GM19099 (cell line): ENCODE measurements around the gene KRT76.

ENCODE experiments used
- POLR2A ChIP-seq: IDR thresholded peaks from 3 replicates; pipeline ENCODE4 v1.6.1; 2011; ENCODE audit warnings: low read depth; ENCODE audit not compliant: insufficient read length; ENCODE audit errors: extremely low read depth

The KRT76 gene

DNA sequence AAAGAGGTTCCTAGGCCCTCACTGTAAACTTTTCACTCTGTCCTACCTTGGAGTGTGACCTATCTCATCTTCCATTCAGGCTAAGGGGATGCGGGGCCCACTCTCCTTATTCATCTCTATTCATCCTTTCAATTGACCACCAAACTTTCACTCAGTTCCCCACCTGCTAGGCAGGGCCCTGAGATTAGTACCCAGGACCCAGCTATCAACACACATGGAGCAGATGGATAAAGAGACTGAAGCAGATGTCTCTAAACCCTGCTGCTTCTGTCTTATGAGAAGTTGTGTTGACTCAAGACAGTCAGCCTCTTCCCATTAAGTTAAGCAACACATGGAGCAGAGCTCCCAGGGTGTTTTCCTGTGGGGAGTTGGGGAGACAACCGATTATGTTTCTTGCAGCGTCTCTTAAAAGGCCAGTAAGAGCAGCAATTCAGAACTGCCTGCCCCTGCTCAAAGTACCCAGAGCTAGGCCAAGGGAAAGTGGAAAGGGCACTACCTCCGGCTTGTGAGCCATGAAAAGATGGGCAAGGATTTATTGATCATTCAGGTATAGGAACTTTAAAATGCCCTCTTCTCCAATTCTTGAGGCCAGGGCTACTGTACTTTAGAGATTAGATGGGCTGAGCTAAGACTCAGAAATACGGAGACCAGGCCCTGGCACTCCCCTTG lies 10.7 kb downstream of the KRT76 start:
- no peak for TF ChIP-seq POLR2A

DNA sequence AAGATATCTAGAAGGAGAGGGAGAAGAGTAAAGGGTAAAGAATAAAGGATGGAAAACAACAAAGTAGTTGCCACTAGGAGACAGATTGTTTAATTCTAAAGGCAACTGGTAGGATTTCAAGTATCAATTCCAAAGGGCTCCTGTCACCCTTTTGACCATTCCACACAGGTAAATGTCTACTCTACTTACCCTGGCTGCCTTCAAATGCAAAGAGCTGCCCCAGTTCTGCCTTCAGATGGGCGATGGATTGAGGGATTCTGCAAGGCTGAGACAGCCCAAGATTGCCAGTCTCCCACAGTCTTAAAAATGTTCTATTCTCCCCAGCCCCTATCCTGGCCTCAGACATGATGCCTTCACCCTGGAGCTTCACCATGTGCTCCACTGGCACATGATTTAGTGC lies 11.4 kb downstream of the KRT76 start:
- TF ChIP-seq POLR2A = no peak

DNA sequence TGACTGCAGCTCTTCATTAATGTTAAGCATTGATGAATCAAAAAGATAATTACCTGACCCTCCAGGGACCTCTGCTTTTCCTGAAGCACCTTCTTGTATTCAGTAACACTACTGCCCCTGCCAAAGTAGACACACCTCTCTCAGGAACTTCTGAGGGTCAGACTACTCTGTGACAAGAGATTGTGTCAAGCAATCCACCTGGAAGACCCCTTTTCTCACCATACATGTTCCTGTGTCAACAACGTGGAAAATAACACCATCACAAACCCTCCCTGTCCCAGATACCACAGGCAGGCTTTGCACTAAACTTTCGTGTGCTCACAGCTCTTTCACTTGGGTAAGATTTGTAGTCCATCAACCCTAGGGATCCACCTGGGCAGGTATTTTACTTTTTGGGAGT lies 13.2 kb downstream of the KRT76 start:
- no peak for TF ChIP-seq POLR2A

DNA sequence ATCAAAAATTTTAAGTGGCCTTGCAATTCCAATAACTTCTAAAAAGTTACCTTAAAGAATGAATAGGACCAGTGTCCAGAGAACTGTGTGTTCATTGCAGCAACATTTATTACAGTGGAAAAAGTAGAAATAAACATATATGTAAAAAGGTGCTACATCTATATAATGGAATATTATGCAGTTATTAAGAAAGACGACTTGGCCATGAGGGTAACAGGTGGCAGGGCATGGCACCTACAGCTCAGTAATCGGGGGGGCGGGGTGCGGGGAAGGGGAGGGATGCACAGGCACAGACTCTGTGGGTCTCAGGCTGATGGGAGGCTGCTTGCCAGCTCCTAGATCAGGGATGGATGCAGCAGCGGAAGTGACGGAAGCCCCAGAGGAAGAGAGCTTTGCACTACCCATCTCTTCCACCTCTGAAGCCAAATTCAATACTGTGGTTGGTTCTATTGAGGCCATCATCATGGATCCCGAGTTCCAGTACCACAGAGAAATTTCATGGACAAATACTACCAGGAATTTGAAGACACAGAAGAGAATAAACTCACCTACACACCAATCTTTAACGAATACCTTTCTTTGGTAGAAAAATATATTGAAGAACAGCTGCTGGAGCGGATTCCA lies 14.0 kb downstream of the KRT76 start:
- TF ChIP-seq POLR2A = no peak

DNA sequence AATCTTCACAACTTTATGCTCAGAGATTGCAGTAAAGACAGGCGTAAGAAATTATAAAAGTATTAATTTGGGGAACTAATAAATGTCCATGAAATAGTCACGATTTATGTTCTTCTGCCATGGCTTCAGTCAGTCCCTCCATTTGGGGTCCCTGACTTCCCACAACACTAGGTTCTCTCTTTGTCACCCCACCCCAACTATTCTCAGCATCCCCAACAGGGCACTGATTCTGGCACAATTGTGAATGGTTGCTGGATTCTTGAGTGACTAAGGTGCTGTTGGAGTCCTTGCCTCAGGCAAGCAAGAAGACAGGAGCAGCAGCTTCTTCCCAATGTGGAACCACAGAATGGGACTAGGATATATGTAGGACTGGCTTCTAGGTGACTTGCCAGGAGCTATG lies 15.3 kb downstream of the KRT76 start:
- TF ChIP-seq POLR2A = no peak

DNA sequence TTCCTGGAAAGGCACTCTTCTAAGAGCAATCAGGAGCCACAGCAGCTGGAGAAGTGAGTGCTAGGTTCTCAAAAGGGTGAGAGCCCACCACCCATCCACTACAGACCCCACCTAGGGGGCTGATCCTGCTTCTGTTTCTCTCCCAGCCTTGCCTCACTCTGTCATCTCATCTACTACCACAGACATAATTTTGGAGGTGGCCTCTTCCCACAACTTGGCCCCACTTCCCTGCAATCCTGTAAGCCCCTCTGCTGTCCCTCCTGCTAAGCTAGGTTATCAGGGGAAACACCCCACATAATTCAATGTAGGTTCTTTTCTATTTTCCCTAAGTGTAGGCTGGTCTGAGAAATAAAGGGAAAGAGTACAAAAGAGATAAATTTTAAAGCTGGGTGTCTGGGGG lies 16.5 kb downstream of the KRT76 start:
- no peak for TF ChIP-seq POLR2A

DNA sequence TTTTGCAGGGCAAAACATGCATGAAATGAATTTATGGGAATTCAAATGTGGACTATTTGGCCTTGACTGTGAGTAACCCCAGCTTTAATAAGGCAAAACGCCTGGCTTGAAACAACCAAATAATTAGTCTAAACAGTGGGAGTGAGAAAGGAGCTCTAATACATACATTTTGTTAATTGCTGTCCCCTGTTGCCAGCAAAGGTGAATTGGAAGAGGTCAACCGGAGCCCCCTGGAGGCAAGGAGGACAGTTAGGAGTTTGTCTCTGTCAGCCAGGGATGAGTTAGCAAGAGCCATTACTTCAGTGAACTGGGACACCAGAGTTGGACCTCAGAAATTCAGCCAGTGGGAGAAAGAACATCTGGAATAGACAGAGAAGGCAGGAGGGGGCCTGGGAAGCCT lies 17.4 kb downstream of the KRT76 start:
- no peak for TF ChIP-seq POLR2A

DNA sequence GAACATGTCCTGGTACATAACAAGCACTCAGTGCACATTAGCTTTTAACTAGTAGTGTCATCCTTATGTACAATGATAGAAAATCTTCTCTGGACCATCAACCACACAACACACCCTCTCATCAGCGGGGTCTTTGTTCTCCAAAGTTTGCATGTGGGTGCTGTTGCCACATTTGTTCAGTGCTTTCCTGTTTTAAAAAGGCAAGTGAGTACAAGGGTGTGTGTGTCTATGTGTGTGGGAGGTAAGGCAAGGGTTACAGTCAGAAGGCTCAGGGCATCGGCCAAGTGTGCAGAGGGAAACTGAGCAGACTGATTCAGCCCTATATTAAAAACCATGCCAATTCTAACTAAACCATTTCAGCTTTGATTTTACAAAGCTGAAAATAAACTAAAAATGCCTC lies 17.9 kb downstream of the KRT76 start:
- TF ChIP-seq POLR2A = no peak

DNA sequence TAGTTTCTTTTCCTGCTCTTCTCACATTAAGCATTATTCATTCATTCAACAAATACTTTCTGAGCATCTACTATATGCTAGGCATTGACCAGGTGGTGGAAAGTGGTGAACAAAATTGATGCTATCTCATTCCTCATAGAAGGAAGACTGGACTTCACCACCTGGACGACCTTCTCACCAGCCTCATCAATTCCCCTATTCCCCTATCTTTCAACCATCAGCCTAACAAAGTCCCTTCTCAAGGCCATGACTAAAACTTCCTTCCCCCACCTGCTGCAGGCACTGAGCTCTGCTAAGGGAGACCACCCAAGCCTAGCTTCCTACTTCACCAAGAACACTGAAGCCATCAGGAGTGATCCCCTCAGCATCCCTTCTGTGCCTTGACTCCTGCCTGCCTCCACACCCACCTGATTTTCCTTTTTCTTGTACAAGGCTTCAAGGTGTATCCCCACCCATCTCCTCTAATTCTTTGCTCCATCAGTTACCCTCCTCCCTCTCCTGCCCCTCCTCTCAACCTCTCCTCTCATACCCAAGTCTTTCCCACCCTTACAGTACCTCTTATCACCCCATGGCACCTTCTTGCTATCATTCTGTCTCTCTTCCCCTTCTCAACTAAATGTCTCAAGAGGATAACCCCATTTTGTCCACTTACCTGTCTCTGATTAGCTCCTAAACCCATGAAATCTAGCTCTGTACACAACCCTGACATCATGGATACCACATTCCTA lies 19.5 kb downstream of the KRT76 start:
- no peak for TF ChIP-seq POLR2A

DNA sequence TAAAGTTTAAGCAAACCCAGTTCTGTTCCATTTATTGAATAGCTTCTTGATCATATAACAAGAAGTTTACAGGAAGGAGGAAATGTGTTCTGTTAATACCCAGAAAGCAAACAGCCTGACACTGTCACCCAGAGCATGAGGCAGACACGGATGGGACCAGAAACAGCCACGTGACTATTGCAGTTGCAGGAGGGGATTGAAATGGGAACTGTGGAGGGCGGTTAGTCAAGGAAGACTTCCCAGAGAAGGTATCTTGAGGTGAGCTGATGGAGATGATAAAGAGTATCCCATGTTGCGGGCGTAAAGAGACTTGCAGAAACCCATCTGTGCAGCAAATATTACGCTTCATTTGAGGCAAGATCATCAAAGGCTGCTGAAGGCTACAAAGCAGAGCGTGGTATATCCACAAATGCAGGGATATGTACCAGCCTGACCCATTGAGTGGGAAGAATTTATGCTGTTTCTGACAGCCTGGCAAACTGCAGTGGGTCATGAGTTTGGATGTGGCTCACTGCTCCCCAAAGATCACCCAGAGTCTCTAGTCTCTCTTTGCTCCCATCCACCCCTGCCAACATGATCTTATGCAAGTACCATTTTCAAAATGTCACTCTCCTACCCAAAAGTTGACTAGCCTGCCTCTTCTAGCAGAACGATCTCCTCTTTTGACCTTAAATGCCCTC lies 20.7 kb downstream of the KRT76 start:
- no peak for TF ChIP-seq POLR2A

DNA sequence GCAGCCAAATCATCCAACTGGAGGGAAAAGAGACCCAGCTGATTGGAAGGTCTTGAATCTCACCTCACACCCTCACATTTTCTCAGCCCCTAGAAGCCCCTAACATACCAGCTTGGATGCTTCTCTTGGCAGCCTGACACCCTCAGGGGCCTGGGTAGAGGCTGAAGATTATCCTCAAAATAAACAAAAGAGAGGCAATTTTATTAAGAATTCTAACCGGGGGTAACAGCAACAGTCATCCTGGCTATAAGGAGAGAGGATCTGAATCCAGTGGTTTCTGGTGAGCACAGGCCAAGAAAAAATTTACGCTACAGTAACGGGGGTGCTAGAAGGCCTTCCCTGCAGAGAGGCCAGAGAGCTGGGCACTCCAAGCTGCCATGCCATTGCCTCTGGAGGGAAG lies 21.6 kb downstream of the KRT76 start:
- TF ChIP-seq POLR2A = no peak

DNA sequence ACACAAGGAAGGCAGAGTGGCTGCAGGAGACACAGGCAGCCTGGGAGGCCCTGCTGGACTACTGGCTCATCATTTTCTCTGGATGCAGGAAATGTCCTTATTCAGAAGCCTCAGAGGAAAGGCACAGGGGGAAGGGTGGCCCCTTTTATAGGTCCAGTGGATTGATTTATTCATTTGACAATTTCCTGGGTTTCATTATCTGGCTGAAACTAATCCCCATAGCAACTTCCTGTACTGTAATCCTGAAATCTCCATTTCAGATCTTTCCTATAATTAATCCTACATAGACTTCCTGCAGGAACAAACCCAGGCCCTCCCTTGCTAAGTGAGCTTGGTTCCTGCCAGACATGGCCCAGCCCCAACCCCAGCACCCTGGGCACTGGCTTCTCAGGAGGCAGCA lies 23.0 kb downstream of the KRT76 start:
- no peak for TF ChIP-seq POLR2A

DNA sequence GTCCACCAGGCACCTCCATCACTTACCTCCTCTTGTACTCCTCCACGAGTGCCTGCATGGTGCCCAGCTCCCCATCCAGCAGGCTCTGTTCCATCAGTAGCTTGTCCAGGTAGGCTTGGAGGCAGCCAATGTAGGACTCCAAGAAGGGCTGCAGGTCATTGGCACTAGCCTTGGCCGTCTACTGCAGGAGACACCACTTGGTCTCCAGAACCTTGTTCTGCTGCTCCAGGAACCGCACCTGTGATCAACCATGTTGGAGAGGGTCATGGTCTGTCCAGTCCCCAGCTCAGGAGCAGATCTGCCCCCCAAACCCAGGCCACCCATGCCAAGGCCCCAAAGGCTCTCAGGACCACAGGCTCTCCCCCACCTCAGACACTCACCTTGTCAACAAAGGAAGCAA lies 23.9 kb downstream of the KRT76 start:
- no peak for TF ChIP-seq POLR2A

DNA sequence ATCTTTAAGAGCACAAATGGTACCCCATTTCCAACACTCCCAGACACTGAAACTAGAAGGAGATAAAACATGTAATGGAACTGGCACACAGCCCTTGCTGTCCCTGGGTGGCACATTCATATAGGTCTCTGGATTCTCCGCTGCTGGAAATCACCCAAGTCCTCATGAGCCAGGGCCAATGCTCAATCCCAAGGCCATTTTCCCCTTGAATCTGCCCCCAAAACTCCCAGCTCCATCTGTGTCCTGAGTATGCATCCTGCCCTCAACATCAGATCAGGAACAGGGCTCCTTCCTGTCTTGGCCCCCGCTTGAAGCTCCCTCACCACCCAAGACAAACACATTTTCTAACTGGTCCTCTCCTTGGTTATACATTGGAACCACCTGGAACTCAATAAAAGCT lies 24.6 kb downstream of the KRT76 start:
- TF ChIP-seq POLR2A = no peak

DNA sequence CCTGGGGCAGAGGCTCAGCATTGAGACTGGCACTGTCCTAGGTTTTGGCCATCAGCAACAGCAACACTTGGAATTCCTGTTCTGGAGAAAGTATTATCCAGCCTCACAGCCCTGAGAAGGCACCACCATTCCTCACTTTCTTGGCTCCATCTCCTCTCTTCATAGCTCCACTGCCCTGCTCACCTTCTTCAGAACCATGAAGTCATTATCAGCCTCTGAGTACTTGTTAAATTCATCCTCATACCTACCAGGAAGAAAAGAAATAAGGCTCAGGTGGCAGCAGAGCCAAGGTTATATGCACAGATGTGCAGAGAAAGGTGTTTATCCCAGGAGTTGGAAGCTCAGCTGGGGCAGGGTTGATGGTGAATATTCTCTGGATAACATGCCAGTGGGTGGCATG lies 25.4 kb downstream of the KRT76 start:
- TF ChIP-seq POLR2A = no peak

DNA sequence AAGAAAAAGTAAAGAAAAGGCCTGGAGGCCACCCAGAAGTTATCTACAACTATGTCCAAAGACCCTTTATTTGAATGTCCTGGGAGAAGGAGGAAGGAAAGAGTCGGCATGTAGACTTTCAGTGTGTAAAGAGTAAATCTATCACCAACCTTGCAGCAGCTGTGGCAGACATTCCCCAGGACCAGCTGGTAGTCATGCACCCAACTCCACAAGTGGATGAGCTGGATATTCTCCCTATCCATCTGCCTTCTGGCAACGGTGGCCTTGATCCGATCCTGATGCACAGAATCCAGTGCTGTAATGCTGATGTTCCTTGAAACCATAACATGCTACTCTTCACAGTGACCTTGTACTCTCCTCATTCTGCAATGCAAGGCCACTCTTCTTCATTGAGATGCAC lies 27.3 kb downstream of the KRT76 start:
- TF ChIP-seq POLR2A = no peak

DNA sequence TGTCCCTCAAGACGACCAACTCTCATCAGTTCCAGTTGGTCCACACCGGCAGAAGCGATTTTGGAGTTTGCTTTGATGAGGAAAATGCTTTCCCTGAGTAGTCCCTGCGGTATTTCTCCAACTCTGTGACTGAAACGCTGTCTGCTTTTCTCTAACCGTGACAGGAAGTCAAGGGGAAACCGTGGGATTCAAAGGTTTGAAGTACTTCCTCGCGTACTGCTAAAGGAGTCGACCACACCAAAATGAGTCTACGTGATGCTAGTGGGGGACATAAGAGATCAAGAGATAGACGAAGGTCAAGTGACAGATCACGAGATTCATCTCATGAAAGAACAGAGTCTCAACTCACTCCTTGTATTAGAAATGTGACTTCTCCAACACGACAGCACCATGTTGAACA lies 28.6 kb downstream of the KRT76 start:
- no peak for TF ChIP-seq POLR2A

DNA sequence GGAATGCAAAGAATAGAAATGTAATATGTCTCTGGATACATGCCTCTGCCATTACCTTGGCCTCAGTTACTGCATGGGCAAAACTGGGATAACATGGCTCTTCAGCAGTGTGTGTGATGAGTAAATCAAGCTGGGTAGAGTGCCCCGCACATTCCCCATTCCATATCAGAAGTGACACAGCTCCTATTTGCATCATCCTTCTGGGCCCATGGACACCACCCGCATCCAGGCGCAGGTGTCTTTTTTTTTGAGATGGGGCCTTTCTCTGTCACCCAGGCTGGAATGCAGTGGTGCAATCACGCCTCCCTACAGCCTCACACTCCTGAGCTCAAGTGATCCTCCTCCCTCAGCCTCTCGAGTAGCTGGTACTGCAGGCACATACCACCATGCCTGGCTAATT lies 31.6 kb downstream of the KRT76 start:
- TF ChIP-seq POLR2A = no peak
